HEK293 (cell line): ENCODE data around the gene EFCC1.

Source experiments
- CTCF ChIP-seq: fragments of 450-650 bp; formaldehyde crosslinking; IDR thresholded peaks from 2 replicates; pipeline ENCODE4 v1.5.1; 2016; ENCODE audit warnings: missing biosample characterization, missing genetic modification characterization
- GLIS2 ChIP-seq: fragments of 450-650 bp; formaldehyde crosslinking; IDR thresholded peaks from 2 replicates; pipeline ENCODE4 v1.5.1; 2016; ENCODE audit warnings: missing biosample characterization, missing genetic modification characterization
- KLF7 ChIP-seq: fragments of 450-650 bp; formaldehyde crosslinking; IDR thresholded peaks from 2 replicates; pipeline ENCODE4 v1.5.1; 2016; ENCODE audit warnings: missing biosample characterization, missing genetic modification characterization, borderline replicate concordance
- RBAK ChIP-seq: fragments of 450-650 bp; formaldehyde crosslinking; IDR thresholded peaks from 2 replicates; pipeline ENCODE4 v1.5.1; 2016; ENCODE audit warnings: missing biosample characterization, missing genetic modification characterization
- SP2 ChIP-seq: fragments of 450-650 bp; formaldehyde crosslinking; IDR thresholded peaks from 2 replicates; pipeline ENCODE4 v1.5.1; 2016; ENCODE audit warnings: missing biosample characterization, missing genetic modification characterization
- YY1 ChIP-seq: fragments of 450-650 bp; formaldehyde crosslinking; IDR thresholded peaks from 2 replicates; pipeline ENCODE4 v1.5.1; 2018; ENCODE audit warnings: missing biosample characterization, missing genetic modification characterization
- ZBTB17 ChIP-seq: fragments of 450-650 bp; formaldehyde crosslinking; IDR thresholded peaks from 2 replicates; pipeline ENCODE4 v1.5.1; 2016; ENCODE audit warnings: missing biosample characterization, missing genetic modification characterization
- ZBTB20 ChIP-seq: fragments of 450-650 bp; formaldehyde crosslinking; IDR thresholded peaks from 2 replicates; pipeline ENCODE4 v1.5.1; 2016; ENCODE audit warnings: missing biosample characterization, missing genetic modification characterization
- ZBTB44 ChIP-seq: fragments of 450-650 bp; IDR thresholded peaks from 2 replicates; pipeline ENCODE4 v1.5.1; 2018; ENCODE audit warnings: missing biosample characterization, mild to moderate bottlenecking, missing genetic modification characterization
- ZNF132 ChIP-seq: fragments of 450-650 bp; formaldehyde crosslinking; IDR thresholded peaks from 2 replicates; pipeline ENCODE4 v1.5.1; 2017; ENCODE audit warnings: missing biosample characterization, missing genetic modification characterization, borderline replicate concordance
- ZNF169 ChIP-seq: fragments of 450-650 bp; formaldehyde crosslinking; IDR thresholded peaks from 2 replicates; pipeline ENCODE4 v1.5.1; 2016; ENCODE audit warnings: missing biosample characterization, missing genetic modification characterization
- ZNF184 ChIP-seq: fragments of 450-650 bp; IDR thresholded peaks from 2 replicates; pipeline ENCODE4 v1.5.1; 2018; ENCODE audit warnings: missing biosample characterization, mild to moderate bottlenecking, missing genetic modification characterization
- ZNF19 ChIP-seq: fragments of 450-650 bp; formaldehyde crosslinking; IDR thresholded peaks from 2 replicates; pipeline ENCODE4; 2016; ENCODE audit warnings: missing biosample characterization, missing genetic modification characterization, low read depth
- ZNF223 ChIP-seq: fragments of 450-650 bp; formaldehyde crosslinking; IDR thresholded peaks from 2 replicates; pipeline ENCODE4 v1.5.1; 2016; ENCODE audit warnings: missing biosample characterization, missing genetic modification characterization
- ZNF292 ChIP-seq: fragments of 450-650 bp; formaldehyde crosslinking; IDR thresholded peaks from 2 replicates; pipeline ENCODE4 v1.5.1; 2016; ENCODE audit warnings: low read depth, missing biosample characterization, missing genetic modification characterization, borderline replicate concordance
- ZNF302 ChIP-seq: fragments of 450-650 bp; formaldehyde crosslinking; IDR thresholded peaks from 2 replicates; pipeline ENCODE4 v1.5.1; 2016; ENCODE audit warnings: missing biosample characterization, missing genetic modification characterization, low read depth
- ZNF335 ChIP-seq: fragments of 450-650 bp; formaldehyde crosslinking; conservative IDR thresholded peaks from 2 replicates; pipeline ENCODE4 v1.5.1; 2016; ENCODE audit warnings: missing biosample characterization, missing genetic modification characterization
- ZNF473 ChIP-seq: fragments of 450-650 bp; formaldehyde crosslinking; IDR thresholded peaks from 2 replicates; pipeline ENCODE4 v1.5.1; 2017; ENCODE audit warnings: missing biosample characterization, missing genetic modification characterization
- ZNF548 ChIP-seq: fragments of 450-650 bp; formaldehyde crosslinking; IDR thresholded peaks from 2 replicates; pipeline ENCODE4 v1.5.1; 2016; ENCODE audit warnings: missing biosample characterization, missing genetic modification characterization
- ZNF843 ChIP-seq: fragments of 450-650 bp; formaldehyde crosslinking; IDR thresholded peaks from 2 replicates; pipeline ENCODE4 v1.5.1; 2016; ENCODE audit warnings: missing biosample characterization, missing genetic modification characterization
- ZSCAN16 ChIP-seq: fragments of 450-650 bp; formaldehyde crosslinking; IDR thresholded peaks from 2 replicates; pipeline ENCODE4 v1.5.1; 2016; ENCODE audit warnings: missing biosample characterization, missing genetic modification characterization
- ZSCAN30 ChIP-seq: fragments of 450-650 bp; IDR thresholded peaks from 2 replicates; pipeline ENCODE4 v1.5.1; 2018; ENCODE audit warnings: missing biosample characterization, mild to moderate bottlenecking, missing genetic modification characterization, moderate library complexity
- ZXDB ChIP-seq: fragments of 450-650 bp; formaldehyde crosslinking; IDR thresholded peaks from 2 replicates; pipeline ENCODE4 v1.5.1; 2016; ENCODE audit warnings: missing biosample characterization, missing genetic modification characterization
- TF ChIP-seq, protein P1 (sequence below): fragments of 450-650 bp; formaldehyde crosslinking; IDR thresholded peaks from 2 replicates; pipeline ENCODE4 v1.5.1; 2016; ENCODE audit warnings: missing biosample characterization, missing genetic modification characterization
- TF ChIP-seq, protein P2 (sequence below): fragments of 450-650 bp; formaldehyde crosslinking; IDR thresholded peaks from 2 replicates; pipeline ENCODE4 v1.5.1; 2016; ENCODE audit warnings: missing biosample characterization, missing genetic modification characterization, borderline replicate concordance
- TF ChIP-seq, protein P3 (sequence below): fragments of 450-650 bp; formaldehyde crosslinking; IDR thresholded peaks from 2 replicates; pipeline ENCODE4 v1.5.1; 2016; ENCODE audit warnings: missing biosample characterization, missing genetic modification characterization

EFCC1 gene

DNA sequence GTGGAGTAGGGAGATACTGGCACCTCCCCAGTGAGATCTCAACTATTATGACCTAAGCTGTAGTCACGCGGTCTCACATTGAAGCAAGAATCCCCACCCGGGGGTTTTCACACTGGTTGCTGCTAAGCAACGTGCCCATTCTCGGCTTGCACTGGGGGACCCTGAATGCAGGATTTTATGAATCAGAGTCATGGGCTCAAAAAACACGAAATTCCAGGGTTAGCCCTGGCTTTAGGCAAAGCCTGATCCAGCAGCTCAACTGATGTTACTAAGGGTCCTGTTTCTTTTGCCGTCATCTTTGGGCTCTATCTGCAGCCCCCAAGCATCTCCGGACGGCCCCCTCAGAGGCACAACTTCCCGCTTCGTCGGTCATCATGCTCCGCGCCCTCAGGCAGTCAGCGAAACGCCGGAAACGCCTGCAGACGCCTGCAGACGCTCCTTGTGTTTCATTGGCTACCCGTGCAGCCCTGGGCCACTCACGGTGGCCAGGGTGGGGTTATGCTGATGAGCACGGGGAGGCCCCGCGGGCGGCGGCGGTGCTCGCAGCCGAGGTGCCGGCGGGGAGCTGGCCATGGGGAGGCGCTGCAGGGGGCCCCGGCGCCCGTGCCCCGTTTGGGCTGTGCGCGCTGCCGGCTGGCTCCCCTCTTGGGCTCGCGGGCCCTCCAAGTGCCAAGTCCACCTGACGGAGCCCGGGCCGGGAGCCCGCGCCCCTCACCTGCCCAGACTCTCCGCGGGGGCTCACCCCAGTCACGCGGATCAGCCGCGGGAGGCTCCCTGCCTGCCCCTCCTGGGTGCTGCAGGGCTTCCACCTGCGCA, 25.8 kb downstream of the EFCC1 start (continued):
- TF ChIP-seq ZBTB44 (tag by site-specific recombination): peak; percentile 27; the same call in 1 of the 2 replicates
- TF ChIP-seq, protein P1, sequence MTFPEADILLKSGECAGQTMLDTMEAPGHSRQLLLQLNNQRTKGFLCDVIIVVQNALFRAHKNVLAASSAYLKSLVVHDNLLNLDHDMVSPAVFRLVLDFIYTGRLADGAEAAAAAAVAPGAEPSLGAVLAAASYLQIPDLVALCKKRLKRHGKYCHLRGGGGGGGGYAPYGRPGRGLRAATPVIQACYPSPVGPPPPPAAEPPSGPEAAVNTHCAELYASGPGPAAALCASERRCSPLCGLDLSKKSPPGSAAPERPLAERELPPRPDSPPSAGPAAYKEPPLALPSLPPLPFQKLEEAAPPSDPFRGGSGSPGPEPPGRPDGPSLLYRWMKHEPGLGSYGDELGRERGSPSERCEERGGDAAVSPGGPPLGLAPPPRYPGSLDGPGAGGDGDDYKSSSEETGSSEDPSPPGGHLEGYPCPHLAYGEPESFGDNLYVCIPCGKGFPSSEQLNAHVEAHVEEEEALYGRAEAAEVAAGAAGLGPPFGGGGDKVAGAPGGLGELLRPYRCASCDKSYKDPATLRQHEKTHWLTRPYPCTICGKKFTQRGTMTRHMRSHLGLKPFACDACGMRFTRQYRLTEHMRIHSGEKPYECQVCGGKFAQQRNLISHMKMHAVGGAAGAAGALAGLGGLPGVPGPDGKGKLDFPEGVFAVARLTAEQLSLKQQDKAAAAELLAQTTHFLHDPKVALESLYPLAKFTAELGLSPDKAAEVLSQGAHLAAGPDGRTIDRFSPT (tag by site-specific recombination): peak; percentile 51; the same call in 1 of the 2 replicates
- TF ChIP-seq ZNF19 (tag by site-specific recombination): no peak
- TF ChIP-seq ZBTB17: peak; percentile 46; the same call in 1 of the 2 replicates
- no peak for TF ChIP-seq ZNF302 (tag by site-specific recombination)
- TF ChIP-seq ZNF548: no peak
- peak; percentile 75 for TF ChIP-seq ZNF335 (tag by site-specific recombination)
- 0 out of 2 replicates have a peak, but pooled peaks have one; percentile 31 for TF ChIP-seq CTCF
- TF ChIP-seq KLF7 (tag by site-specific recombination): no peak
- no peak for TF ChIP-seq ZNF292
- peak; percentile 77 for TF ChIP-seq SP2 (tag by site-specific recombination)
- no peak for TF ChIP-seq ZNF473 (tag by site-specific recombination)
- TF ChIP-seq ZNF132 (tag by site-specific recombination): no peak
- TF ChIP-seq, protein P2, sequence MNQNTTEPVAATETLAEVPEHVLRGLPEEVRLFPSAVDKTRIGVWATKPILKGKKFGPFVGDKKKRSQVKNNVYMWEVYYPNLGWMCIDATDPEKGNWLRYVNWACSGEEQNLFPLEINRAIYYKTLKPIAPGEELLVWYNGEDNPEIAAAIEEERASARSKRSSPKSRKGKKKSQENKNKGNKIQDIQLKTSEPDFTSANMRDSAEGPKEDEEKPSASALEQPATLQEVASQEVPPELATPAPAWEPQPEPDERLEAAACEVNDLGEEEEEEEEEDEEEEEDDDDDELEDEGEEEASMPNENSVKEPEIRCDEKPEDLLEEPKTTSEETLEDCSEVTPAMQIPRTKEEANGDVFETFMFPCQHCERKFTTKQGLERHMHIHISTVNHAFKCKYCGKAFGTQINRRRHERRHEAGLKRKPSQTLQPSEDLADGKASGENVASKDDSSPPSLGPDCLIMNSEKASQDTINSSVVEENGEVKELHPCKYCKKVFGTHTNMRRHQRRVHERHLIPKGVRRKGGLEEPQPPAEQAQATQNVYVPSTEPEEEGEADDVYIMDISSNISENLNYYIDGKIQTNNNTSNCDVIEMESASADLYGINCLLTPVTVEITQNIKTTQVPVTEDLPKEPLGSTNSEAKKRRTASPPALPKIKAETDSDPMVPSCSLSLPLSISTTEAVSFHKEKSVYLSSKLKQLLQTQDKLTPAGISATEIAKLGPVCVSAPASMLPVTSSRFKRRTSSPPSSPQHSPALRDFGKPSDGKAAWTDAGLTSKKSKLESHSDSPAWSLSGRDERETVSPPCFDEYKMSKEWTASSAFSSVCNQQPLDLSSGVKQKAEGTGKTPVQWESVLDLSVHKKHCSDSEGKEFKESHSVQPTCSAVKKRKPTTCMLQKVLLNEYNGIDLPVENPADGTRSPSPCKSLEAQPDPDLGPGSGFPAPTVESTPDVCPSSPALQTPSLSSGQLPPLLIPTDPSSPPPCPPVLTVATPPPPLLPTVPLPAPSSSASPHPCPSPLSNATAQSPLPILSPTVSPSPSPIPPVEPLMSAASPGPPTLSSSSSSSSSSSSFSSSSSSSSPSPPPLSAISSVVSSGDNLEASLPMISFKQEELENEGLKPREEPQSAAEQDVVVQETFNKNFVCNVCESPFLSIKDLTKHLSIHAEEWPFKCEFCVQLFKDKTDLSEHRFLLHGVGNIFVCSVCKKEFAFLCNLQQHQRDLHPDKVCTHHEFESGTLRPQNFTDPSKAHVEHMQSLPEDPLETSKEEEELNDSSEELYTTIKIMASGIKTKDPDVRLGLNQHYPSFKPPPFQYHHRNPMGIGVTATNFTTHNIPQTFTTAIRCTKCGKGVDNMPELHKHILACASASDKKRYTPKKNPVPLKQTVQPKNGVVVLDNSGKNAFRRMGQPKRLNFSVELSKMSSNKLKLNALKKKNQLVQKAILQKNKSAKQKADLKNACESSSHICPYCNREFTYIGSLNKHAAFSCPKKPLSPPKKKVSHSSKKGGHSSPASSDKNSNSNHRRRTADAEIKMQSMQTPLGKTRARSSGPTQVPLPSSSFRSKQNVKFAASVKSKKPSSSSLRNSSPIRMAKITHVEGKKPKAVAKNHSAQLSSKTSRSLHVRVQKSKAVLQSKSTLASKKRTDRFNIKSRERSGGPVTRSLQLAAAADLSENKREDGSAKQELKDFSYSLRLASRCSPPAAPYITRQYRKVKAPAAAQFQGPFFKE (tag by site-specific recombination): no peak
- 0 out of 2 replicates have a peak, but pooled peaks have one; percentile 54 for TF ChIP-seq ZSCAN30 (tag by site-specific recombination)
- TF ChIP-seq ZNF843: no peak
- peak; percentile 90 for TF ChIP-seq ZBTB20 (tag by site-specific recombination)
- TF ChIP-seq, protein P3, sequence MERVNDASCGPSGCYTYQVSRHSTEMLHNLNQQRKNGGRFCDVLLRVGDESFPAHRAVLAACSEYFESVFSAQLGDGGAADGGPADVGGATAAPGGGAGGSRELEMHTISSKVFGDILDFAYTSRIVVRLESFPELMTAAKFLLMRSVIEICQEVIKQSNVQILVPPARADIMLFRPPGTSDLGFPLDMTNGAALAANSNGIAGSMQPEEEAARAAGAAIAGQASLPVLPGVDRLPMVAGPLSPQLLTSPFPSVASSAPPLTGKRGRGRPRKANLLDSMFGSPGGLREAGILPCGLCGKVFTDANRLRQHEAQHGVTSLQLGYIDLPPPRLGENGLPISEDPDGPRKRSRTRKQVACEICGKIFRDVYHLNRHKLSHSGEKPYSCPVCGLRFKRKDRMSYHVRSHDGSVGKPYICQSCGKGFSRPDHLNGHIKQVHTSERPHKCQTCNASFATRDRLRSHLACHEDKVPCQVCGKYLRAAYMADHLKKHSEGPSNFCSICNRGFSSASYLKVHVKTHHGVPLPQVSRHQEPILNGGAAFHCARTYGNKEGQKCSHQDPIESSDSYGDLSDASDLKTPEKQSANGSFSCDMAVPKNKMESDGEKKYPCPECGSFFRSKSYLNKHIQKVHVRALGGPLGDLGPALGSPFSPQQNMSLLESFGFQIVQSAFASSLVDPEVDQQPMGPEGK: peak; percentile 70
- no peak for TF ChIP-seq ZNF169 (tag by site-specific recombination)
- 0 out of 2 replicates have a peak, but pooled peaks have one; percentile 32 for TF ChIP-seq ZXDB (tag by site-specific recombination)
- no peak for TF ChIP-seq RBAK (tag by site-specific recombination)
- no peak for TF ChIP-seq YY1 (tag by site-specific recombination)
- peak; percentile 85 for TF ChIP-seq GLIS2 (tag by site-specific recombination)
- TF ChIP-seq ZSCAN16 (tag by site-specific recombination): no peak
- no peak for TF ChIP-seq ZNF223 (tag by site-specific recombination)
- TF ChIP-seq ZNF184 (tag by site-specific recombination): no peak
